DMS79 (cell line): ENCODE measurements around the gene POFUT1.
"Not testable (repeated sequence)": the region's sequence is repeated elsewhere in the genome, so short reads cannot be mapped to it uniquely, and the experiment has no call there.

Experiments
- DNase-seq: peaks from one replicate; lab custom pipeline; 2025; lab: John Stamatoyannopoulos, UW

POFUT1 gene

GRCh38 chr20:32235331-32236047 lies 27.8 kb downstream of the POFUT1 start:
- DNase-seq = no peak

- no peak for DNase-seq
Measured at GRCh38 chr20:32236048-32236533, 28.4 kb downstream of the POFUT1 start.

- no peak for DNase-seq
Measured at GRCh38 chr20:32236819-32237218, 29.1 kb downstream of the POFUT1 start.

GRCh38 chr20:32237419-32237818 lies 29.7 kb downstream of the POFUT1 start:
- no peak for DNase-seq

- DNase-seq = no peak
Measured at GRCh38 chr20:32238483-32239425, 31.1 kb downstream of the POFUT1 start.

GRCh38 chr20:32240205-32240604 lies 32.5 kb downstream of the POFUT1 start:
- DNase-seq = no peak

- peak; percentile 9 for DNase-seq
Measured at GRCh38 chr20:32241807-32242206, 34.1 kb downstream of the POFUT1 start.

- DNase-seq = no peak
Measured at GRCh38 chr20:32244150-32244823, 36.6 kb downstream of the POFUT1 start.

- no peak for DNase-seq
Measured at GRCh38 chr20:32244959-32245358, 37.3 kb downstream of the POFUT1 start.

- DNase-seq = not testable (repeated sequence)
Measured at GRCh38 chr20:32246208-32246607, 38.5 kb downstream of the POFUT1 start.

GRCh38 chr20:32248043-32248442 lies 40.4 kb downstream of the POFUT1 start:
- DNase-seq = no peak

- no peak for DNase-seq
Measured at GRCh38 chr20:32249030-32249738, 41.5 kb downstream of the POFUT1 start.

GRCh38 chr20:32251470-32251869 lies 43.8 kb downstream of the POFUT1 start:
- DNase-seq = no peak

GRCh38 chr20:32252189-32252588 lies 44.5 kb downstream of the POFUT1 start:
- DNase-seq = no peak

GRCh38 chr20:32260973-32261372 lies 53.3 kb downstream of the POFUT1 start:
- DNase-seq = not testable (repeated sequence)

- no peak for DNase-seq
Measured at GRCh38 chr20:32261644-32262043, 54.0 kb downstream of the POFUT1 start.

- no peak for DNase-seq
Measured at GRCh38 chr20:32263398-32263954, 55.8 kb downstream of the POFUT1 start.

- no peak for DNase-seq
Measured at GRCh38 chr20:32271620-32272019, 63.9 kb downstream of the POFUT1 start.

GRCh38 chr20:32274359-32274758 lies 66.7 kb downstream of the POFUT1 start:
- no peak for DNase-seq

- not testable (repeated sequence) for DNase-seq
Measured at GRCh38 chr20:32275163-32275562, 67.5 kb downstream of the POFUT1 start.
